ENCODE results near the gene ST7.

GRCh38 chr7:116999311-116999710 is 46.0 kb downstream of the ST7 start:
- TF ChIP-seq EZH2 (IDR thresholded peaks at IDR 0.05; ENCODE audit: borderline replicate concordance), result no peak
- TF ChIP-seq, protein P1, sequence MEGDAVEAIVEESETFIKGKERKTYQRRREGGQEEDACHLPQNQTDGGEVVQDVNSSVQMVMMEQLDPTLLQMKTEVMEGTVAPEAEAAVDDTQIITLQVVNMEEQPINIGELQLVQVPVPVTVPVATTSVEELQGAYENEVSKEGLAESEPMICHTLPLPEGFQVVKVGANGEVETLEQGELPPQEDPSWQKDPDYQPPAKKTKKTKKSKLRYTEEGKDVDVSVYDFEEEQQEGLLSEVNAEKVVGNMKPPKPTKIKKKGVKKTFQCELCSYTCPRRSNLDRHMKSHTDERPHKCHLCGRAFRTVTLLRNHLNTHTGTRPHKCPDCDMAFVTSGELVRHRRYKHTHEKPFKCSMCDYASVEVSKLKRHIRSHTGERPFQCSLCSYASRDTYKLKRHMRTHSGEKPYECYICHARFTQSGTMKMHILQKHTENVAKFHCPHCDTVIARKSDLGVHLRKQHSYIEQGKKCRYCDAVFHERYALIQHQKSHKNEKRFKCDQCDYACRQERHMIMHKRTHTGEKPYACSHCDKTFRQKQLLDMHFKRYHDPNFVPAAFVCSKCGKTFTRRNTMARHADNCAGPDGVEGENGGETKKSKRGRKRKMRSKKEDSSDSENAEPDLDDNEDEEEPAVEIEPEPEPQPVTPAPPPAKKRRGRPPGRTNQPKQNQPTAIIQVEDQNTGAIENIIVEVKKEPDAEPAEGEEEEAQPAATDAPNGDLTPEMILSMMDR (IDR thresholded peaks at IDR 0.05; ENCODE audit: poor library complexity), result no peak

All from hepatocyte (in vitro differentiated cells).